ENCODE data around the gene ENTHD1. TPM values are rescaled to one million over a fixed set of nuclear protein-coding genes. Genes with fewer than 3 reads are reported as not detected.

ENTHD1 gene
- total and polyA plus RNA-seq, 9 of the 15 experiments (the other 6 are each of a cell fraction or from before 2014, with no cell fraction given), result 0.13 to 0.98 (median 0.35) TPM

- TF ChIP-seq ZNF398 (CRISPR knock-in tag; IDR thresholded peaks at IDR 0.05), result no peak
- TF ChIP-seq FOXM1 (IDR thresholded peaks at IDR 0.05; ENCODE audit: low read depth), result peak; percentile 84
- TF ChIP-seq FOXM1 (CRISPR knock-in tag; IDR thresholded peaks at IDR 0.05; ENCODE audit: low read depth), result no peak
- no peak for TF ChIP-seq PHB (CRISPR knock-in tag; IDR thresholded peaks at IDR 0.05)
- peak; percentile 96 for TF ChIP-seq SMARCA4 (IDR thresholded peaks at IDR 0.05)
- no peak for TF ChIP-seq ZNF511 (CRISPR knock-in tag; IDR thresholded peaks at IDR 0.05)
- no peak for TF ChIP-seq FOXK2 (conservative IDR thresholded peaks at IDR 0.05 in 1 of 2, IDR thresholded peaks at IDR 0.05 in 1 of 2; ENCODE audit: low read depth in 2 of 2)
- no peak for TF ChIP-seq PRPF4 (IDR thresholded peaks at IDR 0.05; ENCODE audit: insufficient read depth, low read depth, low read length, poor library complexity, severe bottlenecking)
- TF ChIP-seq RAD21 (CRISPR knock-in tag; conservative IDR thresholded peaks at IDR 0.05 in 1 of 2, IDR thresholded peaks at IDR 0.05 in 1 of 2), result 0 out of 4 replicates have a peak, but pooled peaks have one; percentile 25 to 37
- TF ChIP-seq ZNF140 (CRISPR knock-in tag; IDR thresholded peaks at IDR 0.05), result no peak
- TF ChIP-seq RBM14 (IDR thresholded peaks at IDR 0.05; ENCODE audit: borderline replicate concordance, insufficient read depth, low read depth, low read length), result no peak
- TF ChIP-seq THRAP3 (IDR thresholded peaks at IDR 0.05; ENCODE audit: borderline replicate concordance), result no peak
- TF ChIP-seq DMBX1 (CRISPR knock-in tag; IDR thresholded peaks at IDR 0.05; ENCODE audit: borderline replicate concordance), result no peak
- peak; percentile 83 for TF ChIP-seq MTA2 (IDR thresholded peaks at IDR 0.05; ENCODE audit: low read depth)
- no peak for TF ChIP-seq ZNF830 (CRISPR knock-in tag; IDR thresholded peaks at IDR 0.05)
- TF ChIP-seq MEF2A (IDR thresholded peaks at IDR 0.05; ENCODE audit: control insufficient read depth, low read depth, low read length), result no peak
- TF ChIP-seq DPF2 (IDR thresholded peaks at IDR 0.05), result peak; percentile 96
- TF ChIP-seq ELF1 (tag; IDR thresholded peaks at IDR 0.05), result no peak; the same call in 1 of the 2 replicates
- TF ChIP-seq ETV6 (IDR thresholded peaks at IDR 0.05; ENCODE audit: borderline replicate concordance in 1 of 2, low read depth in 2 of 2, low read length in 1 of 2), result 0 out of 4 replicates have a peak, but pooled peaks of 1 of the 2 experiments have one; percentile 33
- no peak for TF ChIP-seq ETV6 (CRISPR knock-in tag; IDR thresholded peaks at IDR 0.05; ENCODE audit: borderline replicate concordance)
- no peak for TF ChIP-seq SRSF9 (IDR thresholded peaks at IDR 0.05; ENCODE audit: borderline replicate concordance, low read depth, low read length)
- peak in 1 of 2 experiments; percentile 77; a peak in 3 of 4 replicates for TF ChIP-seq ARNT (IDR thresholded peaks at IDR 0.05)
- no peak for TF ChIP-seq ZNF436 (CRISPR knock-in tag; IDR thresholded peaks at IDR 0.05)
- TF ChIP-seq NFRKB (IDR thresholded peaks at IDR 0.05; ENCODE audit: low read depth), result no peak
- TF ChIP-seq ARHGAP35 (IDR thresholded peaks at IDR 0.05; ENCODE audit: partially characterized antibody), result no peak
- no peak for TF ChIP-seq IRF9 (tag; IDR thresholded peaks at IDR 0.05)
- TF ChIP-seq TEAD1 (CRISPR knock-in tag; IDR thresholded peaks at IDR 0.05), result 0 out of 4 replicates have a peak, but pooled peaks of 1 of the 2 experiments have one; percentile 41
Observed at GRCh38 chr22:39920134-39920743, 26.7 kb upstream of the ENTHD1 start (continued).

All from K562 (cell line).